ENCODE data around the gene PKD1. TPM values are rescaled to one million over a fixed set of nuclear protein-coding genes. Genes with fewer than 3 reads are reported as not detected.

The PKD1 gene
- total RNA-seq, 1 experiment from 2014 or later, result 137 TPM

DNA sequence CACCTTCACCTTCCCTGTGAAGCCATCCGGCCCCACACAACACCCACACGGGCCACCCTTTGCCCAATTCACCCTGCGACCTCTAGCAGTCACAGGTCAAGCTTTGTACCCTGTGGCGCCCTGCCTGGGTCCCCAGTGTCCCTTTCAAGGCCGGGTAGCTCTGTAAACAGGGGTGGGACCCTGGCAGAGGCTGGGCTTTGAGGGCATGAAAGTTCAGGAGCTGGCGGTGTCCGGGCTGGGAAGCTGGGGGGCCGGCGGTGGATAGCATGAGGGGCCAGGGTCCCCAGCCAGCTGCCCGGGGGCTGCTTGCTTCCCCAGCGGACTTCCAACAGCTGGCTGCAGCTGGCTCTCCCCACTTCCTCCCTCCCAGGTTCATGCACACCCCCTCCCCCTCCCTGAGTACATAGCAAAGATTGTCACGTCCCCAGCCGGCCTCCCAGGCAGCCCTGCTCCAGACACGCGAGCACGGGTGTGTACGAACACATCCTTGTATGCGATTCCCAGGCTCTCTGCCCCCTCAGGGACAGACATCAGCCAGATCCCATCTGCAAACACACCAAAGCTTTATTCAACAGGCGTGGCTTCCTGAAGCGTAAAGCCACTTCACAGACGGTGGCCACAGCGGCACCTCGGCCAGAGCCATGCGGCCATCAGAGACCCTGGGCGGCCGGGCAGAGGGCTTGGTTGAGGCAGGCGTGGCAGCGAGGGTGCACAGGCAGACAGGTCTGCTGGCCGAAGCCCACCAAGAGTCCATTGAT, 96.2 kb downstream of the PKD1 start:
- H3K27me3 ChIP-seq (ENCODE audit: insufficient read depth, low read length), result no peaks in the 10 kb centered on the region
- H3K9me3 ChIP-seq (ENCODE audit: control insufficient read depth in 1 of 2, insufficient read depth in 1 of 2, low read depth in 1 of 2, low read length in 2 of 2), result no peaks in the 10 kb centered on the region
- peaks cover 5 to 41% of the 10 kb centered on the region in 2 experiments; a peak in 2 of 4 replicates for H3K4me1 ChIP-seq (ENCODE audit: control insufficient read depth in 1 of 2, insufficient read depth in 2 of 2, low read length in 2 of 2)
- no peaks in the 10 kb centered on the region for H3K79me2 ChIP-seq (ENCODE audit: insufficient read depth, low read length)
- no peak overlapping the region for H3K4me3 ChIP-seq (replicated peaks in 1 of 2; ENCODE audit: low read depth in 1 of 2, low read length in 2 of 2)
- DNase-seq (ENCODE audit: low read depth, low spot score), result no peak
- H3K9ac ChIP-seq (ENCODE audit: low read length), result no peak overlapping the region
- H3K36me3 ChIP-seq (ENCODE audit: control insufficient read depth in 1 of 2, insufficient read depth in 2 of 2, low read length in 2 of 2), result no peaks in the 10 kb centered on the region
- RAD21 ChIA-PET (ENCODE audit: low non-redundant PET in 1 of 2, low total read pairs in 2 of 2, uncharacterized antibody in 2 of 2, unreplicated experiment in 2 of 2), result no interaction called here
- TF ChIP-seq, protein P1, sequence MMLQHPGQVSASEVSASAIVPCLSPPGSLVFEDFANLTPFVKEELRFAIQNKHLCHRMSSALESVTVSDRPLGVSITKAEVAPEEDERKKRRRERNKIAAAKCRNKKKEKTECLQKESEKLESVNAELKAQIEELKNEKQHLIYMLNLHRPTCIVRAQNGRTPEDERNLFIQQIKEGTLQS (IDR thresholded peaks at IDR 0.05), result no peak
- TF ChIP-seq TCF7L2 (IDR thresholded peaks at IDR 0.05; ENCODE audit: borderline replicate concordance, extremely low read depth, insufficient read depth, insufficient read length) (no peak), EGR1 (IDR thresholded peaks at IDR 0.05; ENCODE audit: low read depth) (no peak), FOSL1 (IDR thresholded peaks at IDR 0.05; ENCODE audit: low read depth) (no peak), SP1 (IDR thresholded peaks at IDR 0.05; ENCODE audit: low read depth) (no peak), POLR2A (IDR thresholded peaks at IDR 0.05; ENCODE audit: borderline replicate concordance, extremely low read depth, insufficient read depth, insufficient read length) (no peak), ZFX (IDR thresholded peaks at IDR 0.05) (no peak), CBX3 (IDR thresholded peaks at IDR 0.05; ENCODE audit: low read depth) (no peak), ELF1 (IDR thresholded peaks at IDR 0.05; ENCODE audit: borderline replicate concordance, low read depth) (no peak), POLR2AphosphoS5 (IDR thresholded peaks at IDR 0.05; ENCODE audit: low read depth, low read length) (no peak), SIN3A (IDR thresholded peaks at IDR 0.05; ENCODE audit: low read depth) (no peak), EZH2 (IDR thresholded peaks at IDR 0.05) (no peak), RAD21 (IDR thresholded peaks at IDR 0.05; ENCODE audit: low read depth) (no peak)
- TF ChIP-seq, protein P2, sequence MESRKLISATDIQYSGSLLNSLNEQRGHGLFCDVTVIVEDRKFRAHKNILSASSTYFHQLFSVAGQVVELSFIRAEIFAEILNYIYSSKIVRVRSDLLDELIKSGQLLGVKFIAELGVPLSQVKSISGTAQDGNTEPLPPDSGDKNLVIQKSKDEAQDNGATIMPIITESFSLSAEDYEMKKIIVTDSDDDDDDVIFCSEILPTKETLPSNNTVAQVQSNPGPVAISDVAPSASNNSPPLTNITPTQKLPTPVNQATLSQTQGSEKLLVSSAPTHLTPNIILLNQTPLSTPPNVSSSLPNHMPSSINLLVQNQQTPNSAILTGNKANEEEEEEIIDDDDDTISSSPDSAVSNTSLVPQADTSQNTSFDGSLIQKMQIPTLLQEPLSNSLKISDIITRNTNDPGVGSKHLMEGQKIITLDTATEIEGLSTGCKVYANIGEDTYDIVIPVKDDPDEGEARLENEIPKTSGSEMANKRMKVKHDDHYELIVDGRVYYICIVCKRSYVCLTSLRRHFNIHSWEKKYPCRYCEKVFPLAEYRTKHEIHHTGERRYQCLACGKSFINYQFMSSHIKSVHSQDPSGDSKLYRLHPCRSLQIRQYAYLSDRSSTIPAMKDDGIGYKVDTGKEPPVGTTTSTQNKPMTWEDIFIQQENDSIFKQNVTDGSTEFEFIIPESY (IDR thresholded peaks at IDR 0.05; ENCODE audit: extremely low read depth, insufficient replicate concordance, low read length), result no peak
- TF ChIP-seq, protein P3, sequence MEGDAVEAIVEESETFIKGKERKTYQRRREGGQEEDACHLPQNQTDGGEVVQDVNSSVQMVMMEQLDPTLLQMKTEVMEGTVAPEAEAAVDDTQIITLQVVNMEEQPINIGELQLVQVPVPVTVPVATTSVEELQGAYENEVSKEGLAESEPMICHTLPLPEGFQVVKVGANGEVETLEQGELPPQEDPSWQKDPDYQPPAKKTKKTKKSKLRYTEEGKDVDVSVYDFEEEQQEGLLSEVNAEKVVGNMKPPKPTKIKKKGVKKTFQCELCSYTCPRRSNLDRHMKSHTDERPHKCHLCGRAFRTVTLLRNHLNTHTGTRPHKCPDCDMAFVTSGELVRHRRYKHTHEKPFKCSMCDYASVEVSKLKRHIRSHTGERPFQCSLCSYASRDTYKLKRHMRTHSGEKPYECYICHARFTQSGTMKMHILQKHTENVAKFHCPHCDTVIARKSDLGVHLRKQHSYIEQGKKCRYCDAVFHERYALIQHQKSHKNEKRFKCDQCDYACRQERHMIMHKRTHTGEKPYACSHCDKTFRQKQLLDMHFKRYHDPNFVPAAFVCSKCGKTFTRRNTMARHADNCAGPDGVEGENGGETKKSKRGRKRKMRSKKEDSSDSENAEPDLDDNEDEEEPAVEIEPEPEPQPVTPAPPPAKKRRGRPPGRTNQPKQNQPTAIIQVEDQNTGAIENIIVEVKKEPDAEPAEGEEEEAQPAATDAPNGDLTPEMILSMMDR (IDR thresholded peaks at IDR 0.05 in 2 of 3, conservative IDR thresholded peaks at IDR 0.05 in 1 of 3; ENCODE audit: borderline replicate concordance in 1 of 3, insufficient read depth in 1 of 3, low read depth in 2 of 3, low read length in 2 of 3), result no peak
- TF ChIP-seq, protein P4, sequence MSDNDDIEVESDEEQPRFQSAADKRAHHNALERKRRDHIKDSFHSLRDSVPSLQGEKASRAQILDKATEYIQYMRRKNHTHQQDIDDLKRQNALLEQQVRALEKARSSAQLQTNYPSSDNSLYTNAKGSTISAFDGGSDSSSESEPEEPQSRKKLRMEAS (IDR thresholded peaks at IDR 0.05), result no peak
- TF ChIP-seq, protein P5, sequence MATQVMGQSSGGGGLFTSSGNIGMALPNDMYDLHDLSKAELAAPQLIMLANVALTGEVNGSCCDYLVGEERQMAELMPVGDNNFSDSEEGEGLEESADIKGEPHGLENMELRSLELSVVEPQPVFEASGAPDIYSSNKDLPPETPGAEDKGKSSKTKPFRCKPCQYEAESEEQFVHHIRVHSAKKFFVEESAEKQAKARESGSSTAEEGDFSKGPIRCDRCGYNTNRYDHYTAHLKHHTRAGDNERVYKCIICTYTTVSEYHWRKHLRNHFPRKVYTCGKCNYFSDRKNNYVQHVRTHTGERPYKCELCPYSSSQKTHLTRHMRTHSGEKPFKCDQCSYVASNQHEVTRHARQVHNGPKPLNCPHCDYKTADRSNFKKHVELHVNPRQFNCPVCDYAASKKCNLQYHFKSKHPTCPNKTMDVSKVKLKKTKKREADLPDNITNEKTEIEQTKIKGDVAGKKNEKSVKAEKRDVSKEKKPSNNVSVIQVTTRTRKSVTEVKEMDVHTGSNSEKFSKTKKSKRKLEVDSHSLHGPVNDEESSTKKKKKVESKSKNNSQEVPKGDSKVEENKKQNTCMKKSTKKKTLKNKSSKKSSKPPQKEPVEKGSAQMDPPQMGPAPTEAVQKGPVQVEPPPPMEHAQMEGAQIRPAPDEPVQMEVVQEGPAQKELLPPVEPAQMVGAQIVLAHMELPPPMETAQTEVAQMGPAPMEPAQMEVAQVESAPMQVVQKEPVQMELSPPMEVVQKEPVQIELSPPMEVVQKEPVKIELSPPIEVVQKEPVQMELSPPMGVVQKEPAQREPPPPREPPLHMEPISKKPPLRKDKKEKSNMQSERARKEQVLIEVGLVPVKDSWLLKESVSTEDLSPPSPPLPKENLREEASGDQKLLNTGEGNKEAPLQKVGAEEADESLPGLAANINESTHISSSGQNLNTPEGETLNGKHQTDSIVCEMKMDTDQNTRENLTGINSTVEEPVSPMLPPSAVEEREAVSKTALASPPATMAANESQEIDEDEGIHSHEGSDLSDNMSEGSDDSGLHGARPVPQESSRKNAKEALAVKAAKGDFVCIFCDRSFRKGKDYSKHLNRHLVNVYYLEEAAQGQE (IDR thresholded peaks at IDR 0.05; ENCODE audit: low read depth), result no peak
- H3K9me2 ChIP-seq (ENCODE audit: insufficient read depth), result no peaks in the 10 kb centered on the region
- no peak overlapping the region for H3K4me2 ChIP-seq (ENCODE audit: low read length)
- H4K20me1 ChIP-seq (ENCODE audit: insufficient read depth), result no peaks in the 10 kb centered on the region
- no peak overlapping the region; the same call in 1 of the 2 replicates for H3K27ac ChIP-seq (ENCODE audit: low read depth, low read length)
- H2AFZ ChIP-seq (ENCODE audit: low read depth, low read length, poor library complexity, severe bottlenecking), result no peak overlapping the region
- no TSS peak for BruUV-seq (replicated peaks)
- no peak for ATAC-seq
- CTCF ChIA-PET, result no interaction called here
- intact Hi-C loops (cut with micrococcal nuclease), result no loop called here
- POLR2A ChIA-PET, result no interaction called here

All from HCT116 (cell line).